ENCODE results near the gene PXN.

GRCh38 chr12:120234643-120235368 lies 30.7 kb downstream of the PXN start:
- TF ChIP-seq GABPA (IDR thresholded peaks at IDR 0.05; ENCODE audit: low read depth) (no peak), CTCF (IDR thresholded peaks at IDR 0.05; ENCODE audit: insufficient read depth, low read length) (no peak)
